ENCODE results near the gene SLC38A8. TPM values are rescaled to one million over a fixed set of nuclear protein-coding genes. Genes with fewer than 3 reads are reported as not detected.
A peak's percentile ranks its signal among the peaks of the same experiment; 100 is the strongest.

SLC38A8 gene
- total RNA-seq, 1 experiment from 2014 or later: not detected

GRCh38 chr16:84014570-84015327, 27.8 kb downstream of the SLC38A8 start:
- DNase-seq (ENCODE audit: low read depth, low spot score) (no peak), ATAC-seq (no peak)
- no TSS peak for BruUV-seq (replicated peaks)
- no peaks in the 10 kb centered on the region for H3K4me1 ChIP-seq (ENCODE audit: control insufficient read depth, insufficient read depth, low read length)
- in situ Hi-C loops (cut with HindIII; ENCODE audit: low pct_unique_long_range_greater_than_20kb, low sequenced_read_pairs): no loop called here
- no peaks in the 10 kb centered on the region for H3K27me3 ChIP-seq (ENCODE audit: control insufficient read depth, insufficient read depth, low read length)
- TF ChIP-seq, protein P1, sequence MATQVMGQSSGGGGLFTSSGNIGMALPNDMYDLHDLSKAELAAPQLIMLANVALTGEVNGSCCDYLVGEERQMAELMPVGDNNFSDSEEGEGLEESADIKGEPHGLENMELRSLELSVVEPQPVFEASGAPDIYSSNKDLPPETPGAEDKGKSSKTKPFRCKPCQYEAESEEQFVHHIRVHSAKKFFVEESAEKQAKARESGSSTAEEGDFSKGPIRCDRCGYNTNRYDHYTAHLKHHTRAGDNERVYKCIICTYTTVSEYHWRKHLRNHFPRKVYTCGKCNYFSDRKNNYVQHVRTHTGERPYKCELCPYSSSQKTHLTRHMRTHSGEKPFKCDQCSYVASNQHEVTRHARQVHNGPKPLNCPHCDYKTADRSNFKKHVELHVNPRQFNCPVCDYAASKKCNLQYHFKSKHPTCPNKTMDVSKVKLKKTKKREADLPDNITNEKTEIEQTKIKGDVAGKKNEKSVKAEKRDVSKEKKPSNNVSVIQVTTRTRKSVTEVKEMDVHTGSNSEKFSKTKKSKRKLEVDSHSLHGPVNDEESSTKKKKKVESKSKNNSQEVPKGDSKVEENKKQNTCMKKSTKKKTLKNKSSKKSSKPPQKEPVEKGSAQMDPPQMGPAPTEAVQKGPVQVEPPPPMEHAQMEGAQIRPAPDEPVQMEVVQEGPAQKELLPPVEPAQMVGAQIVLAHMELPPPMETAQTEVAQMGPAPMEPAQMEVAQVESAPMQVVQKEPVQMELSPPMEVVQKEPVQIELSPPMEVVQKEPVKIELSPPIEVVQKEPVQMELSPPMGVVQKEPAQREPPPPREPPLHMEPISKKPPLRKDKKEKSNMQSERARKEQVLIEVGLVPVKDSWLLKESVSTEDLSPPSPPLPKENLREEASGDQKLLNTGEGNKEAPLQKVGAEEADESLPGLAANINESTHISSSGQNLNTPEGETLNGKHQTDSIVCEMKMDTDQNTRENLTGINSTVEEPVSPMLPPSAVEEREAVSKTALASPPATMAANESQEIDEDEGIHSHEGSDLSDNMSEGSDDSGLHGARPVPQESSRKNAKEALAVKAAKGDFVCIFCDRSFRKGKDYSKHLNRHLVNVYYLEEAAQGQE (IDR thresholded peaks at IDR 0.05; ENCODE audit: insufficient read depth in 1 of 2, low read depth in 2 of 2, low read length in 1 of 2): no peak
- TF ChIP-seq TCF7L2 (IDR thresholded peaks at IDR 0.05; ENCODE audit: low read depth, low read length): no peak
- no peak for TF ChIP-seq POLR2AphosphoS5 (IDR thresholded peaks at IDR 0.05; ENCODE audit: low read depth, low read length)
- no peak for TF ChIP-seq SIN3A (IDR thresholded peaks at IDR 0.05; ENCODE audit: borderline replicate concordance, insufficient read depth, low read depth, low read length)
- TF ChIP-seq, protein P2, sequence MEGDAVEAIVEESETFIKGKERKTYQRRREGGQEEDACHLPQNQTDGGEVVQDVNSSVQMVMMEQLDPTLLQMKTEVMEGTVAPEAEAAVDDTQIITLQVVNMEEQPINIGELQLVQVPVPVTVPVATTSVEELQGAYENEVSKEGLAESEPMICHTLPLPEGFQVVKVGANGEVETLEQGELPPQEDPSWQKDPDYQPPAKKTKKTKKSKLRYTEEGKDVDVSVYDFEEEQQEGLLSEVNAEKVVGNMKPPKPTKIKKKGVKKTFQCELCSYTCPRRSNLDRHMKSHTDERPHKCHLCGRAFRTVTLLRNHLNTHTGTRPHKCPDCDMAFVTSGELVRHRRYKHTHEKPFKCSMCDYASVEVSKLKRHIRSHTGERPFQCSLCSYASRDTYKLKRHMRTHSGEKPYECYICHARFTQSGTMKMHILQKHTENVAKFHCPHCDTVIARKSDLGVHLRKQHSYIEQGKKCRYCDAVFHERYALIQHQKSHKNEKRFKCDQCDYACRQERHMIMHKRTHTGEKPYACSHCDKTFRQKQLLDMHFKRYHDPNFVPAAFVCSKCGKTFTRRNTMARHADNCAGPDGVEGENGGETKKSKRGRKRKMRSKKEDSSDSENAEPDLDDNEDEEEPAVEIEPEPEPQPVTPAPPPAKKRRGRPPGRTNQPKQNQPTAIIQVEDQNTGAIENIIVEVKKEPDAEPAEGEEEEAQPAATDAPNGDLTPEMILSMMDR (IDR thresholded peaks at IDR 0.05): no peak
- no peak overlapping the region for H3K27ac ChIP-seq (ENCODE audit: low read length)
- ChIA-PET CTCF (interaction anchor here (0.6 kb wide), 1 partner anchor 44 kb away, joined by 3 read pairs; no protein-coding TSS in a partner anchor), POLR2A (interaction anchor here (0.6 kb wide), 1 partner anchor 30 kb away, joined by 3 read pairs; no protein-coding TSS in a partner anchor)
- no peaks in the 10 kb centered on the region for H3K36me3 ChIP-seq (ENCODE audit: control insufficient read depth, insufficient read depth, low read length)
- no peaks in the 10 kb centered on the region for H3K9me3 ChIP-seq (ENCODE audit: control insufficient read depth, insufficient read depth, low read depth, low read length)
- H3K4me3 ChIP-seq (ENCODE audit: low read depth in 2 of 2, low read length in 2 of 2): no peak overlapping the region
- intact Hi-C loops (cut with micrococcal nuclease; ENCODE audit: unreplicated experiment): no loop called here

DNA sequence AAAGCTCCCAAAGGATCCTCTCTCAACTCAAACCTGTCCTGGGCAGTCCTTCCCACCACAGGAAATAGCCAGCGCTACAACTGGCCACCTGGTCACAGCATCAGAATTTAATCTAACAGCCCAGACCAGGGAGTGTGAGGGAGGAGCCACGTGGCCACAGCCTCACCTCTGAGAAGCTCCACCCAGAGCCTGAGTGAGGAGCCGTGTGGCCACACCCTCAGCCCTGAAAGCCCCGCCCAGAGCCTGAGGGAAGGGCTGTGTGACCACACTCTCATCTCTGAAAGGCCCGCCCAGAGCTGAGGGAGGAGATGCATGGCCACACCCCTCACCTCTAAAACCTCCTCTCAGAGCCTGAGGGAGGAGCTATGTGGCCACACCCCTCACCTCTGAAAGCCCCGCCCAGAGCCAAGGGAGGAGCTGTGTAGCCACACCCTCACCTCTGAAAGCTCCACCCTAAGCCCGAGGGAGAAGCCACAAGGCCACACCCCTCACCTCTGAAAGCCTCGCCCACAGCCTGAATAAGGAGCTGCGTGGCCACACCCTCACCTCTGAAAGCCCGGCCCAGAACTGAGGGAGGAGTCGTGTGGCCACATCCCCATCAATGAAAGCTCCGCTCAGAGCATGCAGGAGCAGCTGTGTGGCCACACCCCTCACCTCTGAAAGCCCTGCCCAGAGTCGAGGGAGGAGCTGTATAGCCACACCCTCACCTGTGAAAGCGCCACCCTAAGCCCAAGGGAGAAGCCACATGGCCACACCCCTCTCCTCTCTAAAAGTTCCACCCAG, 28.6 kb downstream of the SLC38A8 start:
- ATAC-seq (peak; percentile 80), DNase-seq (ENCODE audit: low read depth, low spot score) (peak; percentile 10)
- H3K4me3 ChIP-seq (ENCODE audit: low read depth in 2 of 2, low read length in 2 of 2): no peak overlapping the region
- H3K36me3 ChIP-seq (ENCODE audit: control insufficient read depth, insufficient read depth, low read length): no peaks in the 10 kb centered on the region
- TF ChIP-seq, protein P1 (IDR thresholded peaks at IDR 0.05; ENCODE audit: insufficient read depth in 1 of 2, low read depth in 2 of 2, low read length in 1 of 2): no peak
- TF ChIP-seq POLR2AphosphoS5 (IDR thresholded peaks at IDR 0.05; ENCODE audit: low read depth, low read length): no peak
- no peak for TF ChIP-seq SIN3A (IDR thresholded peaks at IDR 0.05; ENCODE audit: borderline replicate concordance, insufficient read depth, low read depth, low read length)
- TF ChIP-seq TCF7L2 (IDR thresholded peaks at IDR 0.05; ENCODE audit: low read depth, low read length): no peak
- TF ChIP-seq, protein P2 (IDR thresholded peaks at IDR 0.05): no peak
- intact Hi-C loops (cut with micrococcal nuclease; ENCODE audit: unreplicated experiment) (no loop called here), in situ Hi-C loops (cut with HindIII; ENCODE audit: low pct_unique_long_range_greater_than_20kb, low sequenced_read_pairs) (no loop called here)
- CTCF ChIA-PET: interaction anchor here (0.6 kb wide), 1 partner anchor 43 kb away, joined by 3 read pairs; no protein-coding TSS in a partner anchor
- no peak overlapping the region for H3K27ac ChIP-seq (ENCODE audit: low read length)
- H3K9me3 ChIP-seq (ENCODE audit: control insufficient read depth, insufficient read depth, low read depth, low read length): no peaks in the 10 kb centered on the region
- POLR2A ChIA-PET: interaction anchor here (0.6 to 0.7 kb wide), 2 partner anchors 14 to 31 kb away, joined by 3 to 6 read pairs; no protein-coding TSS in a partner anchor
- H3K27me3 ChIP-seq (ENCODE audit: control insufficient read depth, insufficient read depth, low read length): no peaks in the 10 kb centered on the region
- no TSS peak for BruUV-seq (replicated peaks)
- no peaks in the 10 kb centered on the region for H3K4me1 ChIP-seq (ENCODE audit: control insufficient read depth, insufficient read depth, low read length)

Measured in Panc1 (cell line).